HG02571 (cell line): ENCODE measurements around the gene DIP2A.
"Not testable (repeated sequence)": the region's sequence is repeated elsewhere in the genome, so short reads cannot be mapped to it uniquely, and the experiment has no call there.

Source experiments
- ATAC-seq: cut with Tn5 transposase; IDR thresholded peaks from one replicate; pipeline ENCODE4 v1.9.1; 2021; ENCODE audit warnings: mild to moderate bottlenecking, moderate library complexity; ENCODE audit not compliant: unreplicated experiment

The DIP2A gene

DNA sequence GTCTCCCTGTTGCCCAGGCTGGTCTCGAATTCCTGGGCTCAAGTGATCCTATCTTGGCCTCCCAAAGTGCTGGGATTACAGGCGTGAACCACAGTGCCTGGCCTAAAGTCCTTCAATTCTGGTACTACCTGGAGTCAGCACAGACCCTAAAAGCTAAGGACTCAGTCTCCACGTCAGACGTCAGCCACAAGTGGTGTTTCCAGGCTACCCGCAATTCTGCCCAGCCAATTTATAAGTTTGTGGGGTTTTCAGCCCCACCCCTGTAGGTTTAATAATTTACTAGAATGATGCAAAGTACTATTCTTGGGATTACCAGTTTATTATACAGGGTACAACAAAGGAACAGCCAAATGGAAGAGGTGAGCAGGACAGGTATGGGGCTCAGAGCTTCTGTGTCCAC, 10.6 kb upstream of the DIP2A start:
- ATAC-seq = no peak

DNA sequence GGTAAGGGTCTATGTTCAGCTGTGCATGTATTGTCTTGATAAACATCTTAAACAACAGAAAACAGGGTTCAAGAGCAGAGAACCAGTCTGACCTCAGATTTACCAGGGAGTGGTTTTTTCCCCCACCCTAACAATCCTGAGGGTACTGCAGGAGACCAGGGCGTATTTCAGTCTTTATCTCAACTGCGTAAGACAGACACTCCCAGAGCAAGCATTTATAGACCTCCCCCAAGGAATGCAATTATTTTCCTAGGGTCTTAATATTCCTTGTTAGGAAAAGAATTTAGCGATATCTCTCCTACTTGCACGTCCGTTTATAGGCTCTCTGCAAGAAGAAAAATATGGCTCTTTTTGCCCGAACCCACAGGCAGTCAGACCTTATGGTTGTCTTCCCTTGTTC, 9.8 kb upstream of the DIP2A start:
- not testable (repeated sequence) for ATAC-seq

DNA sequence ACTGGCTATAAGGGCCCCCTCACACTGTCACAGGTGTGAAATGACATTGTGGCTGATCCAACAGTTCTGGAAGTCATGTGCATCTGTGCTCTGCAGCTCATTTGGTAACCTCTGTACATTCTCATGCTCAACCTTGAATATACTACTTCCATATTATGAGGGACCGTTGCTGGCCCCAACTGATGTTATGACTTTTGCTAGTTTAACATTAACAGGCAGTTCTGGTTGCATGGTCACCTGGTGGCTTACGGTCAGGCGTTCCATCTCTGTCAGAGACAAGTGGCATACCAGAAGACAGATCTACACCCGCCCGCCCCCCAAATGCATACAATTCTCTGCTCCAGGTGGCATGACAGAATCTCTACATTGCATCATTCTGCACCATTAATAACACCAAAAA, 6.0 kb upstream of the DIP2A start:
- no peak for ATAC-seq

DNA sequence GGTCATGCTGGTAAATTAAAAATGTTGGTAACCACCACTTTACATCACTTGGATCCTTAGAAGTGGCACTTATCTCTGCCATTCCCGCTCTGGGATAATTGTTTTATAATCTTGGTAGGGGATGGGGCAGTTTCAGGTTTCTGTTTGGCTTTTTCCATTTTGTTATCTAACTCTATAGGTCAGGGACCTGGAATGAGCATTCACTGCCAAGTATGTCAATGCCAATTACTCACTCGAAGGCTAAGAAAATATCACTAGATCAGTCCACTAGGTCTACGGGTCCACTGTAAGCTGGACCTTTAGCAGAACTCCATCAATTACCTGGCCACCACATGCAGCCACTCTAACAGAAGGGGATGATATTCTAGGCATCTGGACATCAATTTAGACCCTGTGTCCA, 4.5 kb upstream of the DIP2A start:
- ATAC-seq = no peak

DNA sequence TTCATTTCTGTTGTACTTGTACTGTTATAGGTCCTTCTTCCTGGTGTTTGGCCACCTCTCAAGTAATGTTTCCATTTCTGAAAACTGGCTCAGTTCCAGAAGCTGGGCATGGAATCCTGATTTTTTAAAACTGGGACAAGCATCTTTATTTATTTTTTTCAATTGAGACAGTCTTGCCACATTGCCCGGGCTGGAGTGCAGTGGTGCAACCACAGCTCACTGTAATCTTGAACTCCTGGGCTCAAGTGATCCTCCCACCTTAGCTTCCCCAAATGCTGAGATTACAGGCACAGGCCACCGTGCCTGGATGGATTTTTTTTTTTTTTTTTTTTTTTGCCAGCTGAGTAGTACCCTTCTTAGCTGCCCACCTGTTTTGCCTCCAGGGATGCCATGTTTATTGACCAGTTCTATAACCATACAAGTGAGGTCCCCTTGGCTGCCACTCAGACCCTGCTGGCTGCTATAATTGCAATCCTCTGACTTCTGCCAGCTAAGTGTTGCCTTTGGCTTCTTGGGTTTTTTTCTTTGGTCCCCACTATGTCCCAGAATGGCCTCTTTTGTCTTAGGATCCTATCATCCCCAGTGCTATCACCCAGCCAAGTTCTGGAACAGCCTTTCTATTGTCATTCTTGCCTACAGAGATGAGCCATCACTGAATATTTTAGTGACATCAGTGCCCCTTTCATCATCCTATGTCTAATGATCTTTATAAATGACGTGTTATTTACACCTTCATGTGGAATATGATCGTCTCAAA, 3.9 kb upstream of the DIP2A start:
- no peak for ATAC-seq

DNA sequence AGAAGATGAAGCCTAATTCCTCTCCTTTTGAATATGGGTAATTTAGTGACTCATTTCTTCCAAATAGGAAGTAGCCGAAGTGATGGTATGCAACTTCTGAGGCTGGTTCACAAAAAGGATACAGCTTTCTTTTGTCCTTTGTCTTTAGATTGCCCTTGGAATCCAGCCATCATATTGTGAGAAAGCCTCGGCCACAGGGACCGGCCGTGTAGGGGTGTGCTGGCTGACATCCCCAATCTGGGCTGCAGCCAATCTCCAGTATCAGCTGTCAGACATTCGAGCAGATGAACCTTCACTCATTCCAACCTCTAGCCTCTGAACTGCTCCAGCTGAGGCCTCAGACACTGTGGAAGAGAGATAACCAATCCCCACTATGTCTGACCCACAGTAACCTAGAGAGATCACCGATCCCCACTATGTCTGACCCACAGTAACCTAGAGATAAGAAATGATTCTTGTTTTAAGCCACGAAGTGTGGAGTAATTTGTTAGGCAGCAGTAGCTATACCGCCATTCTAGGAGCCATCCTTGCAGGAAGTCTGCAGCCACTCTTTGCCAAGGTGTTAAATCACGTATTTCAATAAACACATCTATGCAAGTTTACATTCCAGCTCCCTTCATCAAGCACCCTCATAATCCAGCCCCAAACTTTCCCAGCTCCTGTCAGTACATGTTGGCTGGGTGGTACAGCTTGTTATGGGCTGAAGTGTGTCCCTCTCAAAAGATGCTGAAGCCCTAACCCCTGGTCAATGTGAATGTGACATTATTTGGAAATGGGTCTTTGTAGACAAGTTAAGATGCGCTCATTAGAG, 2.9 kb upstream of the DIP2A start:
- no peak for ATAC-seq

DNA sequence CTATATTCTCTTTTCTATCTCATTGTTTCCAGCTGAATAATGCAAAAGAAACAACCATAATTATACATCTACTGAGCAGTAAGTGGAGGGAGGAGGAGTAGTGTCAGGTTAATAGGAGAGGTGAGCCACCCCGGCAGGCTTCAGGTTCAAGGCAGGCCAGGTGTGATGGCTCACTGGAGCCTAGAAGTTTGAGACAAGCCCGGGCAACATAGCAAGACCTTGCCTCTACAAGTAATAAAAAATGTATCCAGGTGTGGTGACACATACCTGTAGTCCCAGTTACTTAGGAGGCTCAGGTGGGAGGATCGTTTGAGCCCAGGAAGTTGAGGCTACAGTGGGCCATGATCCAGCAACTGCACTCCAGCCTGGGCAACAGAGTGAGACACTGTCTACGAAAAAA, 1.9 kb upstream of the DIP2A start:
- ATAC-seq = no peak

DNA sequence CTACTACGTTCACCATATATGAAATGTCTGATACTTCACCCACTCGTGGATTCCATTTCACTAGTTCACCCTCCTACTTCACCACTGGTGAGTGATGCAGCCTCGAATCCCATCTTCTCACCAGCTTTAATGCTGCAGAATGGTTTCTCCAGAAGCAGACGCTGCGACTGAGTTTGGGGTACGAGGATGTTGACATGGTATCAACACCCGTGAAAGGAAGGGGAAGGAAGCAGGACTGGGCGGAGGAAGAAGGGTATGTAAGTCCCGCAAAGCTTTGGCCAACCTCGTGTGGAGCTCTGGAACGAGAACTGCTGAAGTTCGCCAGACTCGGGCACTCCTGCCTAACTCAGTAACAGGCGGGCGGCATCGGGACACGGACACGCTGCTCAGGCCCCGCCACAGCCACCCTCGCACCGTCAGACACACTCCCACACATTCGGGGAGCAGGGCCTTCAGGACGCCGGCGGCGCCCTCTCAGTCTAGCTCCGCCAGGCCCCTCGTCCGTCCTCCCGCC, 833 bp upstream of the DIP2A start:
- peak; percentile 13 for ATAC-seq

DNA sequence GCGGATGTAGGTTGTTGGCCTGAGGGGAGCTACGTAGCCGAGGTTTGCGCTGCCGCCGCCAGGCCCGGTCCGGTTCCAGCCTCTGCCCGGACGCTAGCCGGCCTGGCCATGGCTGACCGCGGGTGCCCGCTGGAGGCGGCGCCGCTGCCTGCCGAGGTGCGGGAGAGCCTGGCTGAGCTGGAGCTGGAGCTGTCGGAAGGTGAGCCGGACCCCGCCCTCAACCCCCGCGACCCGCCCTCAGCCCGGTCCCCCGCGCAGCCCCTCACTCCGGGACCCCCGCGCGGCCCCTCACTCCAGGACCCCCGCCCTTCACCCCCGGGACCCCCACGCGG, 299 bp downstream of the DIP2A start:
- ATAC-seq = no peak

DNA sequence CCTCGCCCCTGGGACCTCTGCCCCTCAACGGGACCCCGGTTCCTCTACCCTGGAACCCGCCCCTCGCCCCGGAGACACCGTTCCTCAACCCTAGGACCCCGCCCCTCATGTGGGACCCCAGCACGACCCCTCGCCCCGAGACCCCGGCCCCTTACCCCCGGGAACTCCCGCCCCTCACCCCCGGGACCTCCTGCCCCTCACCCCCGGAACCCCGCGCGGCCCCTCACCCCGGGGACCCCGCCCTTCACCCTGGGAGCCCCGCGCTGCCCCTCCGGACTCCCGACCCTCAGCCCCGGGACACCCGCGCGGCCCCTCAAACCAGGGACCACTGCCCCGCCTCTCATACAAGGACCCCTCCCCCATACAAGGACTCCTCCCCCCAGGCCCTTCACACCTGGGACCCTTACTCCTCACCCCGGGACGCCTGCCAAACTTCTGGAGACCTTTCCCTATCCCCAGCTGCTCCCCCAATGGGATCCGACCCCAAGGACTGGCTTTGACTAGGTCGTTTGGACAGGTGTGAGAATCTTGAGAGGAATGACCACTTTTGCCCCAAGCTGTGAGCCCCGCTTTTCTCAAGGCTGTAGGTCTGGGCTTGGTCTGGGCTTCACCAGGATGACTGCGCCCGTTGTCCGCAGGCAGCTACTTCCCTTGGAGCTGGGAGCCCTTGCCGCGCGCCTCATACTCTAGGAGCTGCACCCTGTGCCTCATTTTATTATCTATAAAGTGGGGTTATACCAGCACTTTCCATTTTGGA, 843 bp downstream of the DIP2A start:
- ATAC-seq = no peak

DNA sequence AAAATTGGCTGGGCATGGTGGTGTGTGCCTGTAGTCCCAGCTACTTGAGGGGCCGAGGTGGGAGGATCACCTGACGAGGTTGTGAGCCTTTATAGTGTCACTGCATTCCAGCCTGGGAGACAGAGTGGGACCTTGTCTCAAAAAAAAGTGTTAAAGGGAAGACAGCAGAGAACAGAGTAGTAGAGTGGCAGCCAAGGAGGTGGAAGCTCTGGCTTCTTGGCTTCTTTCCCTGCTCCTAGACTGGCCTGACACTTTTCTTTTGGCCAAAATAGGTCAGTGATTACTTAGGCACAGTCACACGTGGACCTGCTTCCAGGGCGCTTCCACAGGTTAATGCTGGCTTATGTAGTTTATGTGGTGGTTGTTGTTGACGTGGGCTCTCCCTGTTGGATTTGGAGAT, 3.2 kb downstream of the DIP2A start:
- no peak for ATAC-seq

DNA sequence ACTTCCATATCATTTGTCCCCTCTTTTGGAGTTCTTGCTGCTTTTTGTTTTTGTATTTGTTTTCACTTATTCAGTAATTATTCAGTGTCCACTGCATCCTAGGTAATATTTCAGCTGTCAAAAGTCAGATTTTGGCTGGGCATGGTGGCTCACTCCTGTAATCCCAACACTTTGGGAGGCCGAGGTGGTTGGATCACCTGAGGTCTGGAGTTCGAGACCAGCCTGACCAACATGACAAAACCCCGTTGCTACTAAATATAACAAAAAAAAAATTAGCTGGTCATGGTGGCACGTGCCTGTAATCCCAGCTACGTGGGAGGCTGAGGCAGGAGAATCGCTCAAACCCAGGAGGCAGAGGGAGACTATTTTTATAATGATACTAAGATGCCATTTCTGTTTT, 6.5 kb downstream of the DIP2A start:
- ATAC-seq = not testable (repeated sequence)

DNA sequence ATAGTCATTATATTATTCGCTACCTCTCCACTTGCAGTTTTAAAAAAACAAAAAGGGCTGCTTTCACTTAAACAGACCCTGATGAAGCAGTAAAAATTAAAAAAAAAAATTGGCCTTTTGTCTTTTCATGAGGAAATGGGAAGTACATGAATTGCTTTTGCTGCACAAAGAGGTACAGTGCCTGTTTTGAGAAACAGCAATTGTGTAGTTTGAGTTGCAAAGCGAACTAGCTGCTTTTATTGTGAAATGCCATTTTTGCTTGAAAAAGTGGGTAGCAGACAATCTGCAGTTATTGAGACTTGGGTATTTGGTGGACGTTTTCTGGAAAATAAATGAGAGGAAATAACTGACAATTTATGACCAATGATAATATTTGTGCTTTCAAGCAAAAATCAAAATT, 7.0 kb downstream of the DIP2A start:
- ATAC-seq = no peak

DNA sequence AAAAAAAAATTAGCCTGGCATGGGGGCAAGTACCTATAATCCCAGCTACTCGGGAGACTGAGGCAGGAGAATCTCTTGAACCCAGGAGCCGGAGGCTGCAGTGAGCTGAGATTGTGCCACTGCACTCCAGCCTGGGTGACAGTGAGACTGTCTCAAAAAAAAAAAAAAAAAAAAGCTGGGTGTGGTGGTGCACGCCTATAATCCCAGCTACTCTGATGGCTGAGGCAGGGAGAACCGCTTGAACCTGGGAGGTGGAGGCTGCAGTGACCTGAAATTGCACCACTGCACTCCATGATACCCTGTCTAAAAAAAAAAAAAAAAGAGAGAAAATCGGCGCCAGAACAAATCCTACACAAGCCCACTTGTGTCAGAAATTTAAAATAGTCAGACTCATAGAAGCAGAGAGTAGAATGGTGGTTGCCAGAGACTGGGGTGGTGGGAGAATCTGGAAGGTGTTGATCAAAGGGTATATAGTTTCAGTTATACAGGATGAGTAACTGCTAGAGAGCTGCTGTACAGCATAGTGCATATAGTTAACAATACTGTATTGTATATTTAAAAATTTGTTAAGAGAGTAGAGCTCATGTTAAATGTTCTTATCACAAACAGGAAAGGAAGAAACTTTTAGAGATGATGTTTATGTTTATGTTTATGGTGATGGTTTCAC, 9.6 kb downstream of the DIP2A start:
- no peak for ATAC-seq

DNA sequence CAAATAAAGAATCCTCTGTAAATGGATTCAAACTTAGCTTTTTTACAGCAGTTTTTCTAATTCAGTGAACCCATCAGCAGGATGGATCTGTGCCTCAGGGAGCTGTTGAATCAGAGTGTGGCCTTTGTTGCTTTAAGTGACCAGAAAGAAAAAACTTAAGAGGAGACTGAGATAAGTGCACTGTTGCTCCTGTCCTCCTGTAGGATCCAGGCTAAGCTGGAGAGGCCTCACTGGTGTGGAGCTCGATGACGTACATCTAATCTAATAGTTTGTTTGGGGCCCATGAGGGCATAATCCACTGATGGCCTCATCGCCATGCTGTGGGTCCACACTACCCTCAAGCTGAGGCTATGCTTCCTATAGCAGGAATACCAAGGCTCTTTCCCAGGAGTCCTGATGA, 10.6 kb downstream of the DIP2A start:
- no peak for ATAC-seq

DNA sequence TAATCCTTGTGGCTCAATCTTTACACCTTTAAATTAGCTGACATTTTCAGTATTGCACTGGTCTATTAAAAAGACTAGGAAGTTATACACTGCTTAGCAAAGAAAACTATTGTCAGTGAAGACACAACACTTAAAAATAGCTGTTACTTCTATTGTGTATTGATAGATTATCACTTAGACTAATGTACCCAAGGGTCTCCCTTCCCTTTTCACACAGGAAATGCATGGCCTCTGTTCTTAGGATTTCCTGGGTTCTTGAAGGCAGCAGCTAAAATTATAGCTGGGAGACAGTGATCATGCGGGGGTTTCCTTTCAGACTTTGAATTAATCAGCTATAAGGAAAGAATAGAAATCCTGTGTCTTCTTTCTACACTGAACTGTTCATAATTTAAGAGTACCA, 12.8 kb downstream of the DIP2A start:
- ATAC-seq = no peak

DNA sequence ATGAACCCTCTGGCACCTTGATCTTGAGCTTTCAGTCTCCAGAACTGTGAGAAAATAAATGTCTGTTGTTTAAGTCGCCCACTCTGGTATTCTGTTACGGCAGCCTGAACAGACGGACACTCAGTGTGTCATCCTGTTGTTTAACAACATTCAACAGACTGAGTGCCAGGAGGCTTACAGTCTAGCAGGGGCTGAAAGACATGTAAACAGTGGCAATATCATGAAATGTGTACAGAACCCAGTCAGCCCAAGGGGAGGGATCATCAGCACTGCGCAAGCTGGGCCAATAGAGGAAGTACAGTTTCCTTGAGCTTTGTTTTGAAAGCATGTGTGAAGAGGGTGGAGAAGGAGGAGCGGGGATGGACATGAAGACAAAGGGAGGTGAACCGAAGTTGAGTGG, 13.6 kb downstream of the DIP2A start:
- no peak for ATAC-seq

DNA sequence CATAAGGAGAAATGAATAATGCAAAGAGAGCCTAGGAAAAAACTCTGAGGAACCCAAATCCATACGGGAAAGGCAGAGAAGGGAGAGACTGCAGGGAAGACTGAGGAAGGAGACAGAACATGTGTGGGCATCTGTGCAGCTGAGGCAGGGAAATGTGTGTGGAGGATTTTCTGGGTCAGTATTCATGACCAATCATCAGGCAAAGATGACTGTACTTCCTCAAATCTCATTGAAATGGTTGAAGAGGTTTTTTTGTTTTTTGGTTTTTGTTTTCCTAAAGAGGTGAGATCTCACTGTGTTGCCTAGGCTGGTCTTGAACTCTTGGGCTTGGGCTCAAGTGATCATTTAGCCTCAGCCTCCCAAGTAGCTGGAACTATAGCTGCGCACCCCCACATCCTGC, 15.7 kb downstream of the DIP2A start:
- ATAC-seq = no peak

DNA sequence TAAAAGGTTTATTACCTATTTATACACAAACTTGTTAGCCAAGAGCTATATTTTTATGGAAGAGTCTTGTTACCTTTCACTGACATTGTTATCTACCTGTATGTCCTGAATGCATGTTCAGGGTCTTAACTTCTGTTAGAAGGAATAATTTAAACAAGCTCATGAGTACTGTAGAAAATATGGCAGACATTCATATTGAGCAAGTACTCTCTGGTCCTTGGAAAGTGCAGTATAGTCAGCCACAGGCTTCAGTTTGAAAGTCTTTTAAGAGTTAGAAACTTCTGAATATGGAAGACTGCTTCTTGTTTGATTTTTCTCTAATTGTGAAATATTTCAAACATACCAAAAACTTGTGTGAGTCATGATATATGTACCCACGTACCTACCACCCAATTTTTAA, 16.6 kb downstream of the DIP2A start:
- ATAC-seq = no peak

DNA sequence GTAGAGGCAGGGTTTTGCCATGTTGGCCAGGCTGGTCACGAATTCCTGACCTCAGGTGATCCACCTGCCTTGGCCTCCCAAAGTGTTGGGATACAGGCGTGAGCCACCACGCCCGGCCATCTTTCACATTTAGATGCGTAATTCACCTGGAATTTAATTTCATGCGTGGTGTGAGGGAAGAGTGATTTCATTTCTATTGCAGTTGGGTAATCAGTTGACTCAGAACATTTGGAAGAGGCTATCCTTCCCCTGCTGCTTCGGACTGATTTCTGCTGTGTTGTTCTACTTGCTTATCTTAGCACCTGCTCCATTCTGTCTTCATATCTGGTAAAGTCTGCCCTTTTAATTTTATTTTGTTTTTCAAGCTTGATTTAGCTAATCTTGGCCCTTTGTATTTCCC, 19.1 kb downstream of the DIP2A start:
- ATAC-seq = no peak

DNA sequence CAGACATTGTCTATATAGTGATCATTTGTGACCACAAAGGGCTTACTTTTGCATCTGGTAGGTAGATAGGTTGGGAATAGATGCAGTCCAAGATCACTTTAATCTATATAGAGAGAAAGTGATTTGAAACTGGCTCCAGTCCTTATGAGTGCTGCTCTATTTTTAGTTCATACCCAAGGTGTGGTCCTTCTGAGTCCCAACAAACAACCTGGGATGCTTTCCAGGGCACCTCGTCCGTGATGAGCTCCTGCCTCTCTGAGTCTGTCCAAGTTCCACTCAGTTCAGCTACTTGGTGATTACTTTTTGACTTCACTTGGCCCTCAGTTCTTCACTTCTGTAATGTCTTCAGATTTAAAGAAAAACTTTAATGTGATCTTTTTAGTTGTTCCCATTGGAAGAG, 20.2 kb downstream of the DIP2A start:
- ATAC-seq = no peak
